Mesenteric fat pad (tissue), 1 donor: ENCODE data around the gene TEFM. TPM values are rescaled to one million over a fixed set of nuclear protein-coding genes. Genes with fewer than 3 reads are reported as not detected.

Source experiments
- total RNA-seq: library from RNA; stranded (reverse); fragmentation: NEBNext Ultra II Directional; extraction: Animal tissue kit (Norgen Biotek cat#: 25700); gene quantifications from one replicate; pipeline ENCODE4 v1.2.1, GENCODE V29; 2021
- donor health status: DM: yes; HTN: yes; CAD: no.

The TEFM gene
- total RNA-seq, 1 donor from 2014 or later = 12.8 TPM

Other genes with a start within 250 kb of the TEFM start
- gene CRLF3, start 81.5 kb downstream of the TEFM start, total RNA-seq = 15.3 TPM
- 1.0 TPM for gene ATAD5, start 74.3 kb downstream of the TEFM start, total RNA-seq
- gene ADAP2, start 15.7 kb upstream of the TEFM start, total RNA-seq = 43.2 TPM
- 32.8 TPM for gene RNF135, start 64.8 kb upstream of the TEFM start, total RNA-seq
- 55.8 TPM for gene NF1, start 188.7 kb upstream of the TEFM start, total RNA-seq